ENCODE measurements around the gene SNX5. TPM values are rescaled to one million over a fixed set of nuclear protein-coding genes. Genes with fewer than 3 reads are reported as not detected.

The SNX5 gene
- total and polyA plus RNA-seq, 9 of the 15 experiments (the other 6 are each of a cell fraction or from before 2014, with no cell fraction given) = 53.5 to 276 (median 160) TPM

- TF ChIP-seq, protein P1, sequence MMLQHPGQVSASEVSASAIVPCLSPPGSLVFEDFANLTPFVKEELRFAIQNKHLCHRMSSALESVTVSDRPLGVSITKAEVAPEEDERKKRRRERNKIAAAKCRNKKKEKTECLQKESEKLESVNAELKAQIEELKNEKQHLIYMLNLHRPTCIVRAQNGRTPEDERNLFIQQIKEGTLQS (IDR thresholded peaks at IDR 0.05) = peak; percentile 97
- TF ChIP-seq, protein P1 (CRISPR knock-in tag; conservative IDR thresholded peaks at IDR 0.05) = no peak
- TF ChIP-seq AFF4 (CRISPR knock-in tag; IDR thresholded peaks at IDR 0.05) = peak; percentile 84
- TF ChIP-seq RNF2 (IDR thresholded peaks at IDR 0.05) = peak; percentile 15
- peak; percentile 86 for TF ChIP-seq L3MBTL2 (IDR thresholded peaks at IDR 0.05)
- 0 out of 4 replicates have a peak, but pooled peaks of 1 of the 2 experiments have one; percentile 3 for TF ChIP-seq RCOR1 (IDR thresholded peaks at IDR 0.05; ENCODE audit: borderline replicate concordance in 1 of 2, low read depth in 2 of 2, low read length in 2 of 2)
- no peak for TF ChIP-seq THAP12 (CRISPR knock-in tag; IDR thresholded peaks at IDR 0.05)
- TF ChIP-seq USF2 (CRISPR knock-in tag; IDR thresholded peaks at IDR 0.05) = peak; percentile 87
- peak; percentile 90 for TF ChIP-seq MYBL2 (IDR thresholded peaks at IDR 0.05; ENCODE audit: low read depth)
- TF ChIP-seq MYBL2 (CRISPR knock-in tag; IDR thresholded peaks at IDR 0.05; ENCODE audit: borderline replicate concordance) = no peak
- TF ChIP-seq ATF7 (IDR thresholded peaks at IDR 0.05) = peak; percentile 98
- 0 out of 2 replicates have a peak, but pooled peaks have one; percentile 12 for TF ChIP-seq CTBP1 (IDR thresholded peaks at IDR 0.05; ENCODE audit: borderline replicate concordance)
- TF ChIP-seq SIX5 (IDR thresholded peaks at IDR 0.05; ENCODE audit: borderline replicate concordance in 1 of 2, insufficient read depth in 1 of 2, low read depth in 1 of 2, low read length in 2 of 2) = 0 out of 4 replicates have a peak, but pooled peaks of 1 of the 2 experiments have one; percentile 19
- peak; percentile 81 for TF ChIP-seq ATF1 (CRISPR knock-in tag; IDR thresholded peaks at IDR 0.05)
- peak; percentile 99 for TF ChIP-seq ATF1 (tag; IDR thresholded peaks at IDR 0.05)
- TF ChIP-seq ZNF76 (CRISPR knock-in tag; IDR thresholded peaks at IDR 0.05; ENCODE audit: borderline replicate concordance) = peak; percentile 97; the same call in 1 of the 2 replicates
- peak; percentile 100 for TF ChIP-seq EP400 (IDR thresholded peaks at IDR 0.05)
Measured at GRCh38 chr20:17968366-17969277, at the start of gene SNX5, which contains the start of gene MGME1 (continued).

Data from K562 (cell line).